GM19099 (cell line): Measurements from ENCODE around the gene SV2C.

ENCODE experiments used
- POLR2A ChIP-seq: IDR thresholded peaks from 3 replicates; pipeline ENCODE4 v1.6.1; 2011; ENCODE audit warnings: low read depth; ENCODE audit not compliant: insufficient read length; ENCODE audit errors: extremely low read depth

The SV2C gene

GRCh38 chr5:76274571-76274970, 191.4 kb downstream of the SV2C start:
- no peak for TF ChIP-seq POLR2A

DNA sequence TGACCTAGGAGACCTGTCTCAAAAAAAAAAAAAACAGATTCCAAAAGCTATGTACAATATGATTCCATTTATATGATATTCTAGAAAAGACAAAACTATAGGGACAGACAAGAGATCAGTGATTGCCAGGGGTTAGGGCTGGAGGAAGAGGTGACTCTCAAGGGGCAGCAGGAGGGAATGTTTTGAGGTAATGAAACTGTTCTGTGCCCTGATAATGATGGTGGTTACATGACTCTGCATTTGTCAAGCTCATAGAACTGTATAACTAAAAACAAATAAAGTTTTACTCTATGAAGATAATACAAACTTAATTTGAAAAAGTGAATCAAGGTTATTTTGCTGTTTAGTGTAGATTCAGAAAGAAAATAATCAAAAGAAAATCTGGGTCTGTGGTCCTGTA, 194.6 kb downstream of the SV2C start:
- TF ChIP-seq POLR2A: no peak

GRCh38 chr5:76278261-76278789, 195.1 kb downstream of the SV2C start:
- no peak for TF ChIP-seq POLR2A

- TF ChIP-seq POLR2A: no peak
Observed at GRCh38 chr5:76280494-76280893, 197.3 kb downstream of the SV2C start.

GRCh38 chr5:76283670-76284069, 200.5 kb downstream of the SV2C start:
- TF ChIP-seq POLR2A: no peak

GRCh38 chr5:76289692-76290091, 206.5 kb downstream of the SV2C start:
- TF ChIP-seq POLR2A: no peak

DNA sequence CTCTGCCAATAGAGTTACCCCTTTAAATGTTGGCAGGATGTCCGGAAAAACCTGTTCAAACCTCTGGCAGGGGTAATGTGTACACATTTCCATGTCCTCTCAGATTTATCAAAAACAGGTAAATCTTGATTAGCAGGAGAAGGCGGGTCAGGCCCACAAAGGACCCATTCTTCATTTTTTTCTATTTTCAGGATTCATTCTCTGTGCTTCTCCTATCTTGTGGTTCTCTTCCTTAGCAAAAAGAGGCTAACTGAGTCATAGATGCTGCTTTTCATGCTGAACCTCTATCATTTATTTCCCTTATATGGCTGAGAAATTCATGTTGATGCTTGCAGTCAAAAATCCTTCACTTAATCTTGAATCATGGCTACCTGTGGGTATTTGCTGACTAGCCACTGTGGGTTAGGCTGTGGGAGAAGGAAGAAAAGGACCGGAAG, 207.2 kb downstream of the SV2C start:
- TF ChIP-seq POLR2A: no peak

DNA sequence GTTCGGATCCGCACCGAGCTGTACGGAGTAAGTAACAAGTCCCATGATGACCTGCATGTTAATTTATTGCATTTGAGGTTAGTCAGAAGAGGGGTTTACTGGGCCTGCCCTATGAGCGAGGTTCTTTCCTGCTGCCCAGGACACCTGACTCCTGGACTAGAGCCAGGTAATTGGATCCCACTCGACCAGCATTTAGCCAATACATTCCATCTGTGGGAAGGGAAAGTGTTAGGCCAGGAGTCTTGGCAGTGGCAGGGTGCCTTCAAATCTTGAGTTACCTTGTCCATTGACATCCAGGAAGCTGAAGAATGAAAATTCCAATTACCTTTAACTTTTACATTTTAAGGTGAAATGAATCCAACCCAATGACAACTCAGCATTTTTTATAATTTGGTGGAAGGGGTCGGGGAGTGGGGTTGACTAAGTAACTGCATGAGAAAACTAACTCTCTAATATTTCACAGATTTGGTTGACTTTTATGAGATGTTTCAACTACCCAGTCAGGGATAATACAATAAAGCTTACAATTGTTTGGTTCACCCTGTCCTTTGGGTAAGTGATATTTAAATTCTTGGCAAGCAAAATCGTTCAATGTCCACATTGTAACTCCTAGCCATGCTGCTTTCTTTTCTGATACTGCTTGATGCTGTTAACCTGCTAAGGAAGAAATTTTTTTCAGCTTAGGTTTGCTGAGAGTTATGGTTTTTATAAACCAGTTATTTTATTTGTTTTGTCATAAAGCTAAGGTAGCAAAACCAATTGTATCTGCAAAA, 208.3 kb downstream of the SV2C start:
- TF ChIP-seq POLR2A: no peak

DNA sequence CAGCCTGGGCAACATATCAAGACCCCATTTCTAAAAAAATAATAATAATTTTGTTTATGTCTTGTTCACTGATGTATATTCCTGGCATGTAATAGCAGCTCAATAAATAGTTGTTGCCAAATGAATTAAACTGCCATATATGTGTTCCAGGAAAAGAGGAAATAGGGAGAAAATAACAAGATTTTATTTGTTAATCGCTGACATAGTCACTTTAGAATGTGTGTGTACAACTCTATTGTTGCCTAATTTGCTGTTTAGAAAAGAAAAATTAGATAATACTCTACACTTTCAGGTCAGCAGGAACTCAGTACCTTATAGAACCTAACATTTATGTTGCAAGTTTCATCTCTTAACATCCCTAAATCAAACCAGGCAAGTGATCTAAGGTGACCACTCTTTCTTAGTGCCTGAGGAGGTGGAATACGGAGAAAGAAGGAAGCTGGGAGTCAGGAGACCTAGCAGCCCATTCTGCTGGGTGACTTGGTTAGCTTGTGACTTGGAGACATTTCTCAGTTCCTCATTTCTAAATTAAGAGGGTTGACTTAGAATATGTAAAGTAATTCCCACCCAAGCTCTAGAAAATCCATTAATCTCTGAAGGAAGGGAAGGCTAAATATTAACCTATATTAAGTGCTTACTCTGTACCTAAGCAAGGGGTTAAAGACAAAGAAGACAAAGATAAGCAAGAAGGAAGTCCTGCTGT, 209.6 kb downstream of the SV2C start:
- TF ChIP-seq POLR2A: no peak

DNA sequence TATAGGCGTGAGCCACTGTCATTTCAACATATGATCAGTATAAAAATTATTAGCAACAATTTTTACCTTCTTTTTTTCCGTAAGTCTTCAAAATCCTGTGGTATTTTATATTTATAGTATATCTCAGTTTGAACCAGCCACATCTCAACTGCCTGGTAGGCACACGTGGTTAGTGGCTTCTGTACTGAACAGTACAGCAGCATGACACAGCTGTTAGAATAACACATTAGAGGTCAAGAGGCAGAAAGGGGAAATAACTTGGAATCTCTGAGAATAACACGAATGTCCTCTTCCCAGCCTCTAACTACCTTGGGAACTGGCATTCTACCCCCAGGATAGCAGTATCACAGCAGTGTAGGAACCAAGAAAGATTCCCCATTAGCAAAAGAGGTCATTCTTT, 211.4 kb downstream of the SV2C start:
- TF ChIP-seq POLR2A: no peak

DNA sequence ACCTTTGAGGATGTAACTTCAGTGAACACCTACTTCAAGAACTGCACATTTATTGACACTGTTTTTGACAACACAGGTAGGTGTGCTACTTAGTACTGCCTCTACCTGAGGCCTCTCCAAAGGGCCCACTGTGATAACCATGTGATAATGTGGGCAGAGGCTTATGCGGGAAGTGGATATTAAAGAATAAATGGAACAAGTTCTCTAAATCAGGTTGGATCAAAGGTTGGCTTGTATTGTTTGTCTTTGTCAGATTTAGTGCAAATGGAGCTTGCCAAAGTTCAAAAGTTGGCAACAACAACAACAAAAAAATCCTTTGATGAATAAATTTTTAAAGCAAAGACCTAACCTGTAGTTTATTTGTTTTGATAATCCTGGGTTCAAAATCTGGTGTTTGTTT, 215.7 kb downstream of the SV2C start:
- no peak for TF ChIP-seq POLR2A

DNA sequence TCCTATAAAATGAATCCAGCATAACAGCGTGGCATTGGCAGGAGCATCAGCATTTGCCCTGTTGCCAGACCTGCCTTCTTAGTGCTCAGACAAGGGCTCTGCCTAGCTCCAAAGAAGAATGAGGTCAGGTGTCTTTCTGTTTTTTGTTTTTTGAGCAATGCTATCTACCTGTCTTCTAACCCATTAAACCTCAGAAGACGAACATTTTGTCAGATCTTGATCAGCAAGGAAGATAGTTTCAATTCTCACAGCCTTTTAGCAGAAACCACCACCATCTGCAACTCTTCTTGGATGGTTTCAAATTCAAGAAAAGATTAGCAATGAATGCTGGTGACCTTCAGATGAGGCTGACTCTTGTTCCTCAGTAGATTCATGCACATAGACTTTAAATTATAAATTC, 216.4 kb downstream of the SV2C start:
- TF ChIP-seq POLR2A: no peak

- TF ChIP-seq POLR2A: no peak
Observed at GRCh38 chr5:76303921-76304320, 220.7 kb downstream of the SV2C start.

DNA sequence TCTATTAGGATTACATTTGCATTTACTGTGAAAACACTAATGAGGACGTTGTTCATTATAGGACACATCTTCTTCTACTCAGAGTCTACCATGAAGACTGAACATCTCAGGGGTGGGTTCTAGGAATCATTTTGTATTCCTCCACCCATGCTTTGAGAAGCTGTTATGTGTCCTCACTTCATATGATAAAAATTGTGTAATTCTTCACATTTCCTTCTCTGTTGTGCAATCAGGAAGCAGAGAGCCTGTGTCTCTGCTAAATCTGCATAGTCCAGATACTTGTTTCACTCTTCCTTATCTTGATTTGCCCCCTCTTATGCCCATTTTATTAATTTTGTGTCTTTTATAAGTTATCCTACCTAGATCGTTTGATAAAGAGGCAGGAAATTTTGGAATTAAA, 222.1 kb downstream of the SV2C start:
- no peak for TF ChIP-seq POLR2A

DNA sequence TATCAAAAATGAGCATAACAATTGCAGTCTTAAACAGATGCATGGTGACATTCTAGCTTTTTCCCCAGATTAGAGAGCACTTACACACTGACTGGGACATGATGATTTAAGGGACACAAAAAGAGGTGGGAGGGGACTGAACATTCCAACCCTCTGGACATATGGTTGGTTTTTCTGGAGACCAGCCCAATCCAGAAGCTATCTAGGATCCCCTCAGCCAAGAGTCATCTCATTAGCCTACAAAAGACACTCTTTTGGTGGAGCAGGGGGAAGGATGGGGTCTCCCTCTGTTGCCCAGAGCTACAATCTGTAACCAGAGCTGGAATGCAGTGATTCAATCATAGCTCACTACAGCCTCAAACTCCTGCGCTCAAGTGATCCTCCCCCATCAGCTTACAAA, 222.6 kb downstream of the SV2C start:
- no peak for TF ChIP-seq POLR2A

DNA sequence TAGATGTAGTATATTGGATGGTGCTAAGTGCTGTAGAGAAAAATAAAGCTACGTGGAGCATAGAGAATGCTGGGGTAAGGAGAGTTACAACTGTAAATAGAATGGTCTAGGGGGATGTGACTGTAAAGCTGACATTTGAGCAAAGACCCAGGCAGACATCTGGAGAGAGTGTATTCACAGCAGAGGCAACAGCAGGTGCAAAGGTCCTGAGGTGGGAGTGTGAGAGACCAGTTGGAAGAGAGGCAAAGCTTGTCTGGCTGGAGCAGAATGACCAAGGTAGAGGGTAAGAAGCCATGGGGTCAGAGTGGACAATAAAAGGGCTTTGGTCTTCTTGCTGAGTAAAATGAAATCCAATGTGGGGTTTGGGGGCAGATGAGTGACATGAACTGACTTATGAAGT, 227.0 kb downstream of the SV2C start:
- TF ChIP-seq POLR2A: no peak

DNA sequence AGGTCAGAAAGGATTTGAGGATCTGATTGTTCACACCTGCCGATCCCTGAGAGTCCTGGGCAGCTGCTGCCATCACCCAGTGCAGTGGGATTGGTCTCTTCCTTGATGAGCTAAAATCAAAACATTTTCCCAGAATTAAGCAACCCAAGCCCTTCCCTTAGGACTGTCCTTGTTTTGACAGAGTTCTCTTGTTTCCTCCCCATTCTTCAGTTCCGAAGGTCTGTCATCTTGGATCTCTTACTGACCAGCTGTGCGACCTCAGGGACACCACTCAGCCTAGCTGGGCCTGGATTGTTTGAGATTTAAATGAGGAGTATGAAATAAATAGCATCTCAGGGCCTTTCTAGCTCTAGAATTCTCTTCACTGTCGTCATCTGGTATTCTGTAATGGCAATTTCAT, 229.6 kb downstream of the SV2C start:
- no peak for TF ChIP-seq POLR2A

DNA sequence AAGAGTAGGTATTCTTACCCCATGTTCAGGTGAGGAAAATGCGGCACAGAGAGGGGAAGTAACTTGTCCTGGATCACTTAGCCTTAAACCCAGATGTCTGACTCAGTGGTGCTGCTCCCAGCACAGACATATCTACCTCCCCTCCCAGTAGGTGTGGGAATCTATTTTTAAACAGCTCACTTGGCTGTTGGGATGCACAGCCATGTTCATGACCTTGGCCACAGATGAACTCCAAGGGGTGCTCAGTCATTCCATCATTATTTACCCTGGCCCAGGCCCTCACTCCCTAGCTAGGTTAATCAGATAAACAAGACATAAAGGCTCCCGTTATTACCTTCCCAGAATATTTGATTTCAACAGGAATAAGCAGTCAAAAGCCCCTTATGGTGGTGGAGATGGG, 231.5 kb downstream of the SV2C start:
- TF ChIP-seq POLR2A: no peak
